Lower leg skin (tissue), 4 donors: ENCODE results near the gene HOXB7. TPM values are rescaled to one million over a fixed set of nuclear protein-coding genes. Genes with fewer than 3 reads are reported as not detected.

Source experiments
- DNase-seq, 2 donors: peaks; one replicate each; pipeline ENCODE4 v3.0.0-alpha.2; 2019; ENCODE audit warnings: low spot score in 2 of 2
- H3K4me3 ChIP-seq: fragments of 200-600 bp; sonication (generic); 2 replicates; pipeline ENCODE4 v1.5.1; 2017; ENCODE audit warnings: mild to moderate bottlenecking, low read depth; ENCODE audit not compliant: poor library complexity, severe bottlenecking
- CTCF ChIP-seq, 3 donors: fragments of 450-650 bp; IDR thresholded peaks; one replicate each; pipeline ENCODE4 v1.5.1; 2016; ENCODE audit warnings: antibody characterized with exemption in 3 of 3, mild to moderate bottlenecking in 3 of 3, moderate library complexity in 2 of 3
- POLR2A ChIP-seq, 2 donors: fragments of 450-650 bp; IDR thresholded peaks; one replicate each; pipeline ENCODE4 v1.6.1; 2016 to 2017; ENCODE audit warnings: antibody characterized with exemption in 2 of 2, mild to moderate bottlenecking in 1 of 2, moderate library complexity in 1 of 2
- WGBS, 2 donors: methylation state at CpG; one replicate each; pipeline ENCODE4 v1.1.5; 2018; 5-methylcytosine and 5-hydroxymethylcytosine counted together
- intact Hi-C: fragments of 100-400 bp; cut with DNase I; formaldehyde crosslinking; loops from one replicate; pipeline ENCODE4 v1.15.0; 2023; ENCODE audit warnings: low total_unique reads
- total RNA-seq, 4 donors: library from RNA; depleted of rRNA; stranded (reverse); fragments of >200 nt; gene quantifications; one replicate each; pipeline ENCODE4 v1.1.0, GENCODE V29; 2016

Gene HOXB7
- total RNA-seq, 4 donors from 2014 or later: 1.3 to 11.5 (median 5.3) TPM

DNA sequence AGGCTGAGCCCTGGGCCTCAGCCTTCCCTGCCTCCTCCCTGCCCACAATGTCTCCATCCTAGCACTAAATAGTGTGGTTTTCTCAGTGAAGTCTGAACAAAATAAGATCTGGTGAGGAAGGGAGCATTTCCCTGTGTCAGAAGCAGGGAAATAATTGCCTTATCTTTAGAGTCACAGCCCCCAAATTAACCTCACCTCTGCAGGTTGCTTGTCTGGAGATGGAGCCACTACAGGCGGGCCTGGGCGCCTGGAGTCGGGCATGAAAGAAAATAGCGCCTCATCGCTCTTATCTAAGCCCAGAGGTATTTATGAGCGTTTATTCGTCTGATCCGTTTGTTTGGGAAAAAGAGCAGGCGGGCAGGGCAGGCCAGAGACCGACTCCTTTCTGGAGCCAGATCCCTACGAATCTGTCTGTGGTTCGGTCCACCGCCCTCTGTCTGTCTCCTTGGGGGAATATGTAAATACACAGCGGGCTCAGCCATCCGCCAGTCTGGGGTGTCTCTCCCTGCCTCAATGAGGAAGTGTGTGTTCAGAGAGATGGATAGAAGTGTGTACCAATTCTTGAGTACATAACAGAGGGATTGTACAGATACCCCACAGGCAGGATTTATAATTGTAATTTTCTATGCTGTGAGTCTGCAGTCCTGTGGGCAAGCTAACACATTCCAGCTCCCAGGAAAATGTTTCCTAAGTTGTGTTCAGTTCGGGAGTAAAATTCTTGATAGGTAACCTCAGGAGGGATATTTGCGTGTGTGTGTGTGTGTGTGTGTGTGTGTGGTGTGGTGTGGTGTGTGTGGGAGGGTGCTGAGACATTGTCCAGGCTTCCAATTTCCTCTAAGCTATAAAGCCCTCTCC is 10.3 kb downstream of the HOXB7 start:
- 83 to 86% methylated on average over 17 of the region's 17 CpGs for WGBS, 2 donors
- no peak for TF ChIP-seq POLR2A (IDR thresholded peaks at IDR 0.05)
- no peak for TF ChIP-seq CTCF (IDR thresholded peaks at IDR 0.05)
- intact Hi-C loops: no loop called here
- H3K4me3 ChIP-seq: no peak overlapping the region
- no peak for DNase-seq

GRCh38 chr17:48599354-48599753 is 11.5 kb downstream of the HOXB7 start:
- intact Hi-C loops: no loop called here

GRCh38 chr17:48598736-48599135 is 12.1 kb downstream of the HOXB7 start:
- intact Hi-C loops: no loop called here

More at GRCh38 chr17:48599354-48599753, 11.5 kb downstream of the HOXB7 start:
- no peak for TF ChIP-seq POLR2A (IDR thresholded peaks at IDR 0.05)
- no peak for TF ChIP-seq CTCF (IDR thresholded peaks at IDR 0.05)
- no peak overlapping the region for H3K4me3 ChIP-seq
- no peak for DNase-seq
- WGBS, 2 donors: 90 to 91% methylated on average over 5 of the region's 5 CpGs

DNA sequence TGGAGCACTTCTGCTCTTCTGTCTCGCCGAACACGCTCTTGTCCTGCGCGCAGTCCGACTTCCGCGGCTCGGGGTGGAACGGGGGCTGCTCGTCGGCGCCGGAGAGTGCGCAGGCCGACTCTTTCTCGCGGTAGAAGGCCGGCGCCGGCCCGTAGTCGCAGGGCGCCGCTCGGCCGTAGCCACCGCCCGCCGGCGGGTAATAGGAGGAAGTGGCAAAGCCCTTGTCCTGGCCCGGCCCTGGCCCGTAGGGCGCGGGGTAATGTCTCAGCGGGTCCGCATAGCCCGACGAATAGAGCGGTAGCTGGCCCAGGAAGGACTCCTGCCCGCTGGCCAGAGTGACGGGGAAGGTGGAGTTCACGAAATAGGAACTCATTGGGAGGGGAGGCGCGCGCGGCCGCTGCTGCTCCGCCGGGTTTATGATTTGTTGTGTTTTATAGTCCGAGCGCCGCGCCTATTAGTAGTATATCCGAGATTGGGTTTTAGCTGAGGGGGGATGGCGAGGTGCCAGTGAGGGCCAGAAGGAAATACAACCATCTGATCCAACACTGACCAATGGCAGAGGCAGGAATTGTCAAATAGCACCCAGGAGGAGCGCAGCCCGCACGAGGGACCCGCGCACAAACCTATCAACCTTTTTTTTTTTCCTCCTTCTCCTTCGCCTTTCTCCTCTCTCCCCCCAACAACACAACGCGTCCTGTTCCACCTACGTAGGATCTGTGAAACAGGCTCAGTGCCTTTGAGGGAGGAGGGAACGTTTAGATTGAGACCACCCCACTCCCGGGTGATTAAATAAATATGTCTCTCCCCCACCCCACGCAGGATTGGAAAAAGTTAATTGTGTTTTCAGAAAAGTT is 12.8 kb downstream of the HOXB7 start:
- 6 to 10% methylated on average over 48 to 58 of the region's 68 CpGs for WGBS, 2 donors
- intact Hi-C loops: no loop called here
- peak in 1 of 2 donors; percentile 94 for DNase-seq
- TF ChIP-seq POLR2A (IDR thresholded peaks at IDR 0.05) (no peak), CTCF (IDR thresholded peaks at IDR 0.05) (no peak)
- peak overlapping the region; percentile 27 for H3K4me3 ChIP-seq

More at GRCh38 chr17:48598736-48599135, 12.1 kb downstream of the HOXB7 start:
- WGBS, 2 donors: 59 to 69% methylated on average over 7 of the region's 7 CpGs
- no peak overlapping the region for H3K4me3 ChIP-seq
- TF ChIP-seq POLR2A (IDR thresholded peaks at IDR 0.05): no peak
- no peak for TF ChIP-seq CTCF (IDR thresholded peaks at IDR 0.05)
- DNase-seq: no peak

- H3K4me3 ChIP-seq: no peak overlapping the region
- intact Hi-C loops: no loop called here
- no peak for DNase-seq
- WGBS, 2 donors: 23% methylated on average over 13 to 16 of the region's 16 CpGs
- TF ChIP-seq CTCF (IDR thresholded peaks at IDR 0.05): no peak
- no peak for TF ChIP-seq POLR2A (IDR thresholded peaks at IDR 0.05)
Observed at GRCh38 chr17:48597528-48597777, 13.4 kb downstream of the HOXB7 start.
